Heart left ventricle (tissue), 13 donors: ENCODE measurements around the gene MCUB.

ENCODE experiments used
- POLR2A ChIP-seq, 2 donors: fragments of 450-650 bp; IDR thresholded peaks; one replicate each; pipeline ENCODE4 v1.6.1; 2017; ENCODE audit warnings: antibody characterized with exemption in 2 of 2, mild to moderate bottlenecking in 2 of 2, moderate library complexity in 2 of 2
- TF ChIP-seq, protein P1 (sequence below), 12 donors: fragments of 200-600 bp; sonication (generic) in 4 of 12; IDR thresholded peaks; one replicate each; pipeline versions ENCODE4 v1.5.0 to v1.8.0; 2018 to 2022; ENCODE audit warnings: antibody characterized with exemption in 12 of 12, mild to moderate bottlenecking in 5 of 12
- donor health status: ischemic (EF 13 %, LVEDD 7.1; RV severe dilation, severe dysfunction).
- donor health status: DM: no; HTN: yes; CAD: no.
- donor health status: DM: no; HTN: no; CAD: no.
- donor health status: ischemic (EF 25% LVEDD 6.9; RV normal size, moderate dysfunction).
- donor health status: ischemic (EF 25% LVEDD 5.7; RV mildly dilated, moderate dysfunction).
- donor health status: ischemic (EF 35%, LVEDD 5.7; RV mildly dilated, moderate dysfunction).
- donor health status: nonischemic (EF 11% LVEDD 7.7; RV severe dilation, severe dysfunction).
- donor health status: DM: yes; HTN: yes; CAD: no.
- donor health status: PGD.
- donor health status: ischemic (EF 29% LVEDD 5.4; RV normal size, mild dysfunction).
- donor health status: nonischemic (EF 23%, LVEDD 6.1; RV moderate dilation, normal function).

DNA sequence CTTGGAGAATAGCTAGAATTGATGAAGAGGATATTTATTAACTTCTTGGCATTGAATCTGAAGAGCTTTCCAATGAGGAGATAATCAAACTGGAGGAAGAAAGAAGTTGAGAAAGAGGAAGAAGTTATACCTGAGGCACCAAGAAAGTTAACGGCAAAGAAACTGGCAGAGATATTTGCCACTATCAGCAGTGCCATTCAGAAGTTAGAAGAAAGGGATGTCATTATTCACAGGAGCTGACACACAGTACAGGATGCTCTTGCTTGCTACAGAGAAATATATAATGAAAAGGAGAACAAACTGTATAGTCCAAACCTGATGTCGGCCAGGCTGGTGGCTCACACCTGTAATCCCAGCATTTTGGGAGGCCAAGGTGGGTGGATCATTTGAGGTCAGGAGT is 64.5 kb downstream of the MCUB start:
- TF ChIP-seq, protein P1, sequence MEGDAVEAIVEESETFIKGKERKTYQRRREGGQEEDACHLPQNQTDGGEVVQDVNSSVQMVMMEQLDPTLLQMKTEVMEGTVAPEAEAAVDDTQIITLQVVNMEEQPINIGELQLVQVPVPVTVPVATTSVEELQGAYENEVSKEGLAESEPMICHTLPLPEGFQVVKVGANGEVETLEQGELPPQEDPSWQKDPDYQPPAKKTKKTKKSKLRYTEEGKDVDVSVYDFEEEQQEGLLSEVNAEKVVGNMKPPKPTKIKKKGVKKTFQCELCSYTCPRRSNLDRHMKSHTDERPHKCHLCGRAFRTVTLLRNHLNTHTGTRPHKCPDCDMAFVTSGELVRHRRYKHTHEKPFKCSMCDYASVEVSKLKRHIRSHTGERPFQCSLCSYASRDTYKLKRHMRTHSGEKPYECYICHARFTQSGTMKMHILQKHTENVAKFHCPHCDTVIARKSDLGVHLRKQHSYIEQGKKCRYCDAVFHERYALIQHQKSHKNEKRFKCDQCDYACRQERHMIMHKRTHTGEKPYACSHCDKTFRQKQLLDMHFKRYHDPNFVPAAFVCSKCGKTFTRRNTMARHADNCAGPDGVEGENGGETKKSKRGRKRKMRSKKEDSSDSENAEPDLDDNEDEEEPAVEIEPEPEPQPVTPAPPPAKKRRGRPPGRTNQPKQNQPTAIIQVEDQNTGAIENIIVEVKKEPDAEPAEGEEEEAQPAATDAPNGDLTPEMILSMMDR (IDR thresholded peaks at IDR 0.05) = no peak
- no peak for TF ChIP-seq POLR2A (IDR thresholded peaks at IDR 0.05)
